GM12878 (cell line): ENCODE results near the gene NAP1L2. TPM values are rescaled to one million over a fixed set of nuclear protein-coding genes. Genes with fewer than 3 reads are reported as not detected.
"Not testable (repeated sequence)": the region's sequence is repeated elsewhere in the genome, so short reads cannot be mapped to it uniquely, and the experiment has no call there.

ENCODE experiments used
- ATAC-seq: fragments of 200-7000 bp; cut with Tn5 transposase; 3 replicates; pipeline ENCODE4 v1.9.1; 2020; ENCODE audit warnings: mild to moderate bottlenecking, moderate library complexity
- BruUV-seq: library from RNA; stranded (reverse); fragments of 400-500 nt; replicated peaks from 2 replicates; lab custom pipeline; 2021; lab: Mats Ljungman, UMichigan
- CTCF ChIA-PET: fragments of 300-600 bp; sonication (Branson Sonifier 250); formaldehyde crosslinking; extraction: SDS; loops from one replicate; lab custom pipeline; 2021; ENCODE audit warnings: inconsistent platforms; lab: Yijun Ruan, JAX
- POLR2A ChIA-PET: fragments of 350-600 bp; formaldehyde crosslinking; extraction: SDS; loops from one replicate; lab custom pipeline; 2021; ENCODE audit warnings: inconsistent platforms; lab: Charles Lee
- RAD21 ChIA-PET: fragments of 300-600 bp; sonication (Branson Sonifier 250); formaldehyde crosslinking; loops from one replicate; lab custom pipeline; 2023; ENCODE audit warnings: antibody characterized with exemption; ENCODE audit not compliant: unreplicated experiment; lab: Charles Lee
- SMC1A ChIA-PET: fragments of 300-600 bp; sonication (Branson Sonifier 250); formaldehyde crosslinking; loops from one replicate; lab custom pipeline; 2023; ENCODE audit not compliant: unreplicated experiment, uncharacterized antibody; lab: Charles Lee
- DNase-seq: peaks from one replicate; pipeline ENCODE4 v3.0.0-alpha.2; 2011; ENCODE audit warnings: low read depth, low spot score
- FAIRE-seq: peaks from 3 replicates; lab custom pipeline; 2011; peaks lifted over from hg19 to GRCh38; lab: Jason Lieb, UNC
- H2AFZ ChIP-seq: 2 replicates; pipeline ENCODE4 v1.6.0; 2011; ENCODE audit warnings: low read depth, low read length, control low read depth; ENCODE audit not compliant: control insufficient read depth
- H3K27ac ChIP-seq: 2 replicates; pipeline ENCODE4 v1.5.1; 2011; ENCODE audit warnings: control low read depth; ENCODE audit not compliant: control insufficient read depth, insufficient read depth
- H3K27me3 ChIP-seq, 2 experiments: replicated peaks in 1 of 2; 2 replicates each; pipeline versions ENCODE4 v1.6.0 to v1.6.1; 2011; ENCODE audit warnings: low read length in 1 of 2; ENCODE audit not compliant: control insufficient read depth in 2 of 2, insufficient read depth in 2 of 2
- H3K36me3 ChIP-seq, 2 experiments: 2 replicates each; pipeline ENCODE4 v1.5.1; 2011; ENCODE audit warnings: low read length in 1 of 2; ENCODE audit not compliant: control insufficient read depth in 2 of 2, insufficient read depth in 2 of 2
- H3K4me1 ChIP-seq: 2 replicates; pipeline ENCODE4 v1.6.1; 2011; ENCODE audit warnings: mild to moderate bottlenecking, low read length, moderate library complexity, mixed read lengths; ENCODE audit not compliant: control insufficient read depth, insufficient read depth
- H3K4me2 ChIP-seq: 2 replicates; pipeline ENCODE4 v1.6.0; 2011; ENCODE audit warnings: control low read depth; ENCODE audit not compliant: control insufficient read depth, insufficient read depth
- H3K4me3 ChIP-seq: fragments of 200-600 bp; sonication (generic); 2 replicates; pipeline ENCODE4 v1.5.1; 2016
- H3K79me2 ChIP-seq: 2 replicates; pipeline ENCODE4 v1.6.0; 2011; ENCODE audit warnings: low read length; ENCODE audit not compliant: control insufficient read depth, insufficient read depth
- H3K9ac ChIP-seq: 2 replicates; pipeline ENCODE4 v1.8.0; 2011; ENCODE audit warnings: low read length, control low read depth, mixed read lengths; ENCODE audit not compliant: control insufficient read depth, insufficient read depth
- H3K9me3 ChIP-seq: replicated peaks from 3 replicates; pipeline ENCODE4 v1.5.1; 2011; ENCODE audit warnings: mild to moderate bottlenecking, low read length; ENCODE audit not compliant: control insufficient read depth, insufficient read depth
- H4K20me1 ChIP-seq: 2 replicates; pipeline ENCODE4 v1.6.0; 2011; ENCODE audit not compliant: control insufficient read depth, insufficient read depth
- WGBS: methylation state at CpG from one replicate; pipeline ENCODE4 v1.1.6; 2016; ENCODE audit warnings: low lambda C conversion rate; ENCODE audit not compliant: insufficient replicate concordance, insufficient coverage; ENCODE audit errors: missing lambda C conversion rate; 5-methylcytosine and 5-hydroxymethylcytosine counted together
- in situ Hi-C: fragments of 300-500 bp; cut with MboI; formaldehyde crosslinking; loops from 9 replicates; pipeline ENCODE4 v1.14.3; 2018; ENCODE audit warnings: mixed read lengths
- intact Hi-C: fragments of 100-400 bp; cut with micrococcal nuclease; formaldehyde crosslinking; loops from one replicate; pipeline ENCODE4 v1.14.2; 2022; ENCODE audit not compliant: unreplicated experiment
- polyA plus RNA-seq, 11 experiments: library from polyadenylated mRNA; depleted of rRNA in 4 of 11; unstranded in 6 of 11; stranded (reverse) in 5 of 11; fragments of >200 nt; fragmentation: Nextera tagmentation in 4 of 11; fragmentation: Illumina TruSeq in 1 of 11; extraction: Ambion mirVana in 4 of 11; extraction: Trizol in 1 of 11; gene quantifications; 1 replicate in 1 of 11; 2 replicates in 10 of 11; pipeline versions ENCODE4 v1.2.1 to v1.2.3, GENCODE V29; 2011 to 2016; ENCODE audit warnings: inconsistent platforms in 2 of 11, missing spikeins in 2 of 11, low read depth in 1 of 11
- total RNA-seq, 4 experiments: library from RNA; depleted of rRNA in 3 of 4; stranded (reverse); fragments of >200 nt in 3 of 4; fragmentation: Illumina TruSeq in 1 of 4; extraction: Trizol in 1 of 4; gene quantifications; 2 replicates each; pipeline versions ENCODE4 v1.2.1 to v1.2.3, GENCODE V29; 2013 to 2021

The NAP1L2 gene
- total and polyA plus RNA-seq, 10 of the 15 experiments (the other 5 are each of a cell fraction or from before 2014, with no cell fraction given) = 0.05 to 4.9 (median 3.4) TPM

GRCh38 chrX:73168945-73169344 lies 45.7 kb downstream of the NAP1L2 start:
- H3K36me3 ChIP-seq, H3K79me2 ChIP-seq, ATAC-seq, SMC1A ChIA-PET, DNase-seq, intact Hi-C loops, H3K9ac ChIP-seq, H3K9me3 ChIP-seq, H3K27me3 ChIP-seq, FAIRE-seq, H3K4me3 ChIP-seq, CTCF ChIA-PET, BruUV-seq, H3K4me1 ChIP-seq, H4K20me1 ChIP-seq, in situ Hi-C loops, H3K27ac ChIP-seq, RAD21 ChIA-PET, POLR2A ChIA-PET, H3K4me2 ChIP-seq, H2AFZ ChIP-seq: not testable (repeated sequence)
- 0% methylated on average over 1 of the region's 1 CpG for WGBS

Other genes starting within 250 kb of the NAP1L2 start
- not detected in 2 replicates for gene PABPC1L2B, start 211.9 kb downstream of the NAP1L2 start, total RNA-seq (2014; rRNA removed)
- not detected in 2 replicates for gene PABPC1L2B, start 211.9 kb downstream of the NAP1L2 start, total RNA-seq (2014; rRNA removed; fragmentation: Illumina TruSeq; extraction: Trizol)
- gene PABPC1L2B, start 211.9 kb downstream of the NAP1L2 start, total RNA-seq (2021) = not detected in 2 replicates
- not detected in 2 replicates for gene PABPC1L2B, start 211.9 kb downstream of the NAP1L2 start, polyA plus RNA-seq (2011; rRNA removed)
- gene PABPC1L2B, start 211.9 kb downstream of the NAP1L2 start, polyA plus RNA-seq (2014; fragmentation: Illumina TruSeq; extraction: Trizol) = not detected in 2 replicates
- not detected for gene PABPC1L2B, start 211.9 kb downstream of the NAP1L2 start, polyA plus RNA-seq (2014; fragmentation: Nextera tagmentation; extraction: Ambion mirVana)
- gene PABPC1L2B, start 211.9 kb downstream of the NAP1L2 start, polyA plus RNA-seq (2014; rRNA removed) = not detected in 2 replicates
- not detected for gene PABPC1L2B, start 211.9 kb downstream of the NAP1L2 start, polyA plus RNA-seq (2016; fragmentation: Nextera tagmentation; extraction: Ambion mirVana)
- not detected in 2 replicates for gene PABPC1L2A, start 135.3 kb downstream of the NAP1L2 start, total RNA-seq (2014; rRNA removed)
- gene PABPC1L2A, start 135.3 kb downstream of the NAP1L2 start, total RNA-seq (2014; rRNA removed; fragmentation: Illumina TruSeq; extraction: Trizol) = not detected in 2 replicates
- gene PABPC1L2A, start 135.3 kb downstream of the NAP1L2 start, total RNA-seq (2021) = not detected in 2 replicates
- not detected in 2 replicates for gene PABPC1L2A, start 135.3 kb downstream of the NAP1L2 start, polyA plus RNA-seq (2011; rRNA removed)
- gene PABPC1L2A, start 135.3 kb downstream of the NAP1L2 start, polyA plus RNA-seq (2014; fragmentation: Illumina TruSeq; extraction: Trizol) = not detected in 2 replicates
- gene PABPC1L2A, start 135.3 kb downstream of the NAP1L2 start, polyA plus RNA-seq (2014; fragmentation: Nextera tagmentation; extraction: Ambion mirVana) = not detected
- gene PABPC1L2A, start 135.3 kb downstream of the NAP1L2 start, polyA plus RNA-seq (2014; rRNA removed) = not detected in 2 replicates
- not detected for gene PABPC1L2A, start 135.3 kb downstream of the NAP1L2 start, polyA plus RNA-seq (2016; fragmentation: Nextera tagmentation; extraction: Ambion mirVana)
- gene CDX4, start 232.2 kb upstream of the NAP1L2 start, total RNA-seq (2014; rRNA removed) = not detected in 2 replicates
- gene CDX4, start 232.2 kb upstream of the NAP1L2 start, total RNA-seq (2014; rRNA removed; fragmentation: Illumina TruSeq; extraction: Trizol) = not detected in 2 replicates
- not detected in 2 replicates for gene CDX4, start 232.2 kb upstream of the NAP1L2 start, total RNA-seq (2021)
- gene CDX4, start 232.2 kb upstream of the NAP1L2 start, polyA plus RNA-seq (2011; rRNA removed) = not detected in 2 replicates
- not detected in 2 replicates for gene CDX4, start 232.2 kb upstream of the NAP1L2 start, polyA plus RNA-seq (2014; fragmentation: Illumina TruSeq; extraction: Trizol)
- not detected for gene CDX4, start 232.2 kb upstream of the NAP1L2 start, polyA plus RNA-seq (2014; fragmentation: Nextera tagmentation; extraction: Ambion mirVana)
- not detected in 2 replicates for gene CDX4, start 232.2 kb upstream of the NAP1L2 start, polyA plus RNA-seq (2014; rRNA removed)
- gene CDX4, start 232.2 kb upstream of the NAP1L2 start, polyA plus RNA-seq (2016; fragmentation: Nextera tagmentation; extraction: Ambion mirVana) = not detected